NCI-H1417 treated with DMSO at 0.1 percent for 48 hours (cell line): ENCODE measurements around the gene ADAM33.

Source experiments
- DNase-seq: peaks from one replicate; lab custom pipeline; 2025; lab: John Stamatoyannopoulos, UW

The ADAM33 gene

DNA sequence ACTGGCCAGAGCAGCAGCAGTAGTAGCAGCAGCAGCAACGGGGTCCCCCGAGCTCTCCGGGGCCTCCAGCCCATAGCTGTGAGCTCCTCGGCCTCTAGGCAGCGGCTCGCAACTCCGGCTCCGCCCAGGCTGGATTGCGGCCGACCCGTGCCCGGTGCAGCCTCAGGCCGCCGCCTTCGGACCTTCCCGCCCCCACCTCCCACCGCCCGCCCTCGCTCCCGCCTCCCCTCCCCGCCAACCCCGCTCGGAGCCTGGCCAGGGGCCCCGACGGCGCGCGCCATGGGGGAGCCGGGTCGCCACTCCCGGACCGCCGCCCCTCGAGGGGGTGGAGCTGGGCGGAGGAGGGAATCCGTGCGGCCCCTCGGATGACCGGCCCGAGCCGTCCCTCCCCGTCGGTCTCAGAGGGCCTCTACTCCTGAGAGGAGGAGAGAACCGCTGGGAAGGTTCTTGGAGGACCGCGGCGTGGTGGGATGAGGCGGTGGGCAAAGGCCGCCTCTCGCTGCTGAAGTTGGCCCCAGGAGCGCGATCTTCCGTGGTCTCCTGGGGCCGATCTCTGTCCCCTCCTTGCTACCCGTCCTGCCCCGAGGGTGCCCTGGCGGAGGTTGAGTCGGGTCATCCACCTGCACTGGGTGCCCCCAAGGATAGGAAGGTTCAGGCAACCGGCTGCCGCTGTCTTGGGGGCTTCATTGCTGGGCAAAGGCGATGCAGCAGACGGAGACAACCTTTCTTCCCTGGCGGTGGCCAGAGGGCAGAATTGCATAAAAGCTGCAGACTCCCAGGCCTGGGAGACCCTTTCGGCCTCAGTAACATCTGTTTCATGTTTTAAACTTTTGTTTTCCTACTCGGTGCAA, at the start of gene ADAM33:
ADAM33 (minus strand) TSS at position 80 of the 851 bp plus-strand sequence; CDS start at position 74, 6 bp downstream.
- no peak for DNase-seq

GRCh38 chr20:3730803-3731672, 49.2 kb upstream of the ADAM33 start:
- DNase-seq = no peak

- no peak for DNase-seq
Measured at GRCh38 chr20:3729811-3730540, 48.2 kb upstream of the ADAM33 start.

GRCh38 chr20:3729378-3729777, 47.6 kb upstream of the ADAM33 start:
- DNase-seq = no peak

- no peak for DNase-seq
Measured at GRCh38 chr20:3728876-3729275, 47.1 kb upstream of the ADAM33 start.

DNA sequence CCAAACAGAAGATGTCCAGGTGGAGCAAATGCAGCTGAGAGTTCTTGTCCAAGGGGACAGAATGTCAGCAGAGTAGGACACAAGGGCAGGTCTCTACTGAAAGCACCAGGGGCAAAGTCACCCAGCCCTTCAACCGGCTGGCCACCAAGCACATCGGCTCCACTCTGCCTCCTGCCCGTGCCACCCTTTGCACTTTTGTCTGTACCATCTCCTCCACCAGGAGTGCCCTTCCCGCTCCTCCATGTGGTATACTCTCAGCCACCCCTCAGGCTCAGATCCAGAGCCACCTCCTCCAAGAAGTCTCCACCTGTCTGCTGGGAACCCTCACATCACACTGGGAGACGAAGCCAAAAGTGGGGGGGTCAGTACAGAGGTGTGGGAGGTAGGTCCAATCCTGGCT, 46.5 kb upstream of the ADAM33 start:
- no peak for DNase-seq

- no peak for DNase-seq
Measured at GRCh38 chr20:3727401-3728021, 45.7 kb upstream of the ADAM33 start.

- DNase-seq = no peak
Measured at GRCh38 chr20:3724356-3724755, 42.5 kb upstream of the ADAM33 start.

GRCh38 chr20:3723284-3723683, 41.5 kb upstream of the ADAM33 start:
- no peak for DNase-seq

- DNase-seq = no peak
Measured at GRCh38 chr20:3721912-3722311, 40.1 kb upstream of the ADAM33 start.

DNA sequence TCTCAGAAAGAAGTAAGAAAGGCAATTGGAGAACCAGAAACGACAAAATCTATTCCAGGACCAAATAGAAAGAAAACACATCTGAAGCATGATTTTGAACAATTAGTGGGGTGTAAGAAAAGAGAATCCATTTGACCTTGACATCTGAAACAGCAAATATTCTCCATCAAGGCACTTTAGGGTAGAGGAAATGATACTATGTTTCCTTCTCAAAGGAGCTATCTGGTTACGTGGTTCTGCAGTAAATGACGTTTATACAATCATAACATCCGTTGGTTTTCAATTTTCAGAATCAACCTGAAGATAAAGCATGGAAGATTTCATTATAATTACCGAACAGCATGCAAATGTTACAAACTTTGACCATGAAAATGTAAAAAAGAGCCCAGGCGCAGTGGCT, 38.8 kb upstream of the ADAM33 start:
- DNase-seq = no peak

- DNase-seq = no peak
Measured at GRCh38 chr20:3720068-3720467, 38.3 kb upstream of the ADAM33 start.

DNA sequence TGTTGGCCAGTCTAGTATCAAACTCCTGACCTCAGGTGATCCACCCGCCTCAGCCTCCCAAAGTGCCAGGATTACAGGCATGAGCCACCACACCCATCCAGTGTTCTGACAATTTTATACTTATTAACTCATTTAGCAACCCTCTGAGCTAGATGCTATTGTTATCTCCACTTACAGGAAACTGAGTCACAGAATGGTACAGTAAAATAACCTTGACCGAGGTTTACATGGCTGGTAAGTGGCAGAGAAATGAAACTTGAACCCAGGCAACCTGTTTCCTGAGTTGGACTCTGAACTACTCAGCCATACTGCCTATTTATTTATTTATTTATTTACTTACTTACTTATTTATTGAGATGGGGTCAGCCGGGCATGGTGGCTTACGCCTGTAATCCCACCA, 37.2 kb upstream of the ADAM33 start:
- DNase-seq = no peak

DNA sequence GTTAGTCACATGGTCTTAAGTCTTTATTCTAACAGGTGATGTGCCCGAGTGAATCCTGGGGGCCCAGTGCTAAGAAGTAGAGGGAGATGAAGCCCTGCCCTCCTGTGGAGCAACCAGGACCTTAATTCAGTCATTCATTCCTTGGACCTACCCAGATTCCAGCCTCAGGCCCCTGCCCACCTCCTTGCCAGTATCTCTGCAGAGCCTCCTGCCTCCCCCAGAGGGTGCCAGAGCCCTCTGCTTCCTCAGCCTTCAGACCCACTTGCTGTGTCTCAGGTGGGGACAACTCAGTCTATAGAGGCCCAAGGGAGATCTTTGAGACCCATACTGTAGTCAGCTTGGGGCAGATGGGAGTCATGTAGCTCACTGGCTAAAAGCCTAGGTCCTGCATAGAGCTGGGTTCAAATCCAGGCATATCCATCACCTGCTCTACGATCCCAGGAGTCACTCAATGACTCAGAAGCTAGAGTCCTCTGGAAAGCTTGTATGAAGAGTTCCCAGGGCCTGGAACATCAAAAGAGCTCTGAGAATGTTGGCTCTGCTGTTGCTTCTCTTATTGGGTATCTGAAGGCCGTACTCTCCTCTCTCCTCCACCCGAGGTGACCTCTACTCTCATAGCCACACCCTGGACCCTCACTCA, 34.5 kb upstream of the ADAM33 start:
- DNase-seq = no peak

DNA sequence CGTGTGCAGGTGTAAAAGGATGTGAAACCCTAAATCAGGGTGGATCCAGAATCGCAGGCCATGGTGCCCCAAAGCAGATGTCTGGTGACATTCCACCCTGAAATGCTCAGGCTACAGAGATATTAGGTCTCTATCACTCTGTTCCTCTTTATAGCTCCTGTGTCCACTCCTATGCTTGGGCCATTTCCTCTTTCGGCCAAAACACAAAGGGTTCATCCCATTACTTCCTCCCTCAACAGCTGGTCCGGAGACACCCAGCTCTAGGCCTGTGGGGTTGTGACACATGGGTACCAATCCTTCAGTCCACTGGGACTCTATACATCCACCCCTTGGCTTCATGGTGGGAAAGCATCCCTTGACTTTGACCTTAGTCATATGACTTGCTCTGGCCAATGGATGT, 32.3 kb upstream of the ADAM33 start:
- no peak for DNase-seq

- DNase-seq = no peak
Measured at GRCh38 chr20:3712279-3712873, 30.6 kb upstream of the ADAM33 start, which contains the start of gene SIGLEC1. SIGLEC1 (minus strand) TSS chr20:3712600; CDS start chr20:3707128, 5,472 bp downstream.

- DNase-seq = no peak
Measured at GRCh38 chr20:3711484-3711941, 29.7 kb upstream of the ADAM33 start.

- no peak for DNase-seq
Measured at GRCh38 chr20:3710703-3711483, 29.1 kb upstream of the ADAM33 start.

DNA sequence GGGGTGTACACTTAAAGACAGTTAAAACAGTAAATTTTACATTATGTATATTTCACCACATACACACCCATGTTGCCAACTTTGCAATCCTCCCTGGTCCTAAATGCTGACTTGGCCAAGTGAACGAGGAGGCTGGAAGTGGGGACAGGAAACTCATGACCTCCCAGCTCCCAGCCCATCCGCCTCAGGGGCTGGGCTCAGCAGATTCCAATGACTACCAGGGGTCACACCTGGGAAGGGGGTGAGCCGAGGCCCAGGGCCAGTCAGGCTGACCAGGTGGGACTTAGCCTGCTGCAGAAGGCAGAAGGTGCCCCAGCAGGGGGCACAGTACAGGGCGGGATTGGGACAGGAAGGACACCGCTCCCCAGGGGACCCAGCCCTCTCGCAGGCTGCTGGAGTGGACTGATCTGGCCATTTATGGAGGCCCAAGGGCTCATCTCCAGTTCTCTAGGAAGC, 28.2 kb upstream of the ADAM33 start:
- no peak for DNase-seq

GRCh38 chr20:3707508-3707899, 25.7 kb upstream of the ADAM33 start:
- no peak for DNase-seq
